ENCODE measurements around the gene SESN3.

GRCh38 chr11:95115597-95115996 lies 115.4 kb downstream of the SESN3 start:
- TF ChIP-seq CTCF (IDR thresholded peaks at IDR 0.05) (no peak), FOSL2 (IDR thresholded peaks at IDR 0.05; ENCODE audit: borderline replicate concordance, low read depth) (no peak), ELF1 (IDR thresholded peaks at IDR 0.05) (no peak), POLR2AphosphoS5 (IDR thresholded peaks at IDR 0.05; ENCODE audit: low read depth, low read length) (no peak), FOXM1 (IDR thresholded peaks at IDR 0.05; ENCODE audit: low read depth) (no peak), NFIC (IDR thresholded peaks at IDR 0.05; ENCODE audit: borderline replicate concordance) (no peak), EZH2phosphoT487 (IDR thresholded peaks at IDR 0.05; ENCODE audit: borderline replicate concordance, low read depth) (no peak)

Measured in SK-N-SH (cell line).